GM18517 (cell line): ENCODE measurements around the gene SERINC2.
"Not testable (repeated sequence)": the region's sequence is repeated elsewhere in the genome, so short reads cannot be mapped to it uniquely, and the experiment has no call there.

Source experiments
- ATAC-seq: cut with Tn5 transposase; IDR thresholded peaks from one replicate; pipeline ENCODE4 v1.9.1; 2021; ENCODE audit warnings: mild to moderate bottlenecking, moderate library complexity; ENCODE audit not compliant: unreplicated experiment

Gene SERINC2

GRCh38 chr1:31458287-31458896 lies 45.4 kb downstream of the SERINC2 start:
- no peak for ATAC-seq

DNA sequence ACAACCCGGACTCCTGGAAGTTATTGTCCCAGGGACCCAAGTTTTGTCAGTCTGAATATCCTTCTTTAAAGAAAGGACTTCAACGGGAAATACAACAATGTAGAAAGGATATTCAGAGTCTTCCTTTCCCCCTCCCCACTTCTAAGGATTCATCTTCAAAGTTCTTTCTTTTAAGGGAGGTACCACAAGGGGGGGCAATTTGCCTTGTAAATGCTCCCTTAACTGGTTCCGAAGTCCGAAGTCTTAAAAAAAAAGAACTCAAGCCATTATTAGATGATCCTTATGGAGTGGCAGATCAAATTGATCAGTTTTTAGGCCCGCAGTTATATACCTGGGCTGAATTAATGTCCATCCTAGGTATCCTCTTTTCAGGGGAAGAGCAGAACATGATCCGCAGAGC lies 47.0 kb downstream of the SERINC2 start:
- no peak for ATAC-seq

GRCh38 chr1:31467005-31467674 lies 54.1 kb downstream of the SERINC2 start:
- no peak for ATAC-seq

GRCh38 chr1:31470794-31471315 lies 57.8 kb downstream of the SERINC2 start:
- no peak for ATAC-seq

DNA sequence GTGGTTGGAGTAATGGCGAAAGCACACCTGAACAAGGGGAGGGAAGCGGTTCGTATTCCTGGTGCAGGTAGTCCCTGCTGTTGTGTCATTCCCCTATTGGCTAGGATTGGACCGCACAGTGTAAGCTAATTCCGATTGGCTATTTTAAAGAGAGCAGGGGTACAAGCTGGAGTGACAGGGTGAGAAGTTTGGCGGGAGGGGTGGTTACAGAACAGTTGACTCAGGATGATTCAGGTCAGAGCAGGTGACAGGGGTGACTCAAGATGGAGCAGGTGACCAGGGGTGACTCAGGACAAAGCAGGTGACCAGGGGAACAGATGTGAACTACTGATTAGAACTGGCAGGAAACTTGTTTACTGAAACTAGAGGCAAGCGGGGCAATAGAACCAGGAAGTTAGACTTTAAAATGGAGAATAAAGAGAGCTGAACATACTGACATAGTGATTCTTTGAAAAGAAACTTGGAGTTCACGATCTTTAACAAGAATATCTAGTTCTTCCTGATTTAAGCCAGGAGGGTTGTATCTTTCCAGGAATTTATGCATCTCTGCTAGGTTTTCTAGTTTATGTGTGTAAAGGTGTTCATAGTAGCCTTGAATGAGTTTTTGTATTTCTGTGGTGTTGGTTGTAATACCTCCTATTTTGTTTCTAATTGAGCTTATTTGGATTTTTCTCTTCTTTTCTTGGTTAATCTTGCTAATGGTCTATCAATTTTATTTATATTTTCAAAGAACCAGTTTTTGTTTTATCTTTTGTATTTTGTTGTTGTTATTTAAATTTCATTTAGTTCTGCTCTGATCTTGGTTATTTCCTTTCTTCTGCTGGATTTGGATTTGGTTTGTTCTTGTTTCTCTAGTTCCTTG lies 58.7 kb downstream of the SERINC2 start:
- ATAC-seq: not testable (repeated sequence)

GRCh38 chr1:31472314-31472651 lies 59.3 kb downstream of the SERINC2 start:
- ATAC-seq: not testable (repeated sequence)

DNA sequence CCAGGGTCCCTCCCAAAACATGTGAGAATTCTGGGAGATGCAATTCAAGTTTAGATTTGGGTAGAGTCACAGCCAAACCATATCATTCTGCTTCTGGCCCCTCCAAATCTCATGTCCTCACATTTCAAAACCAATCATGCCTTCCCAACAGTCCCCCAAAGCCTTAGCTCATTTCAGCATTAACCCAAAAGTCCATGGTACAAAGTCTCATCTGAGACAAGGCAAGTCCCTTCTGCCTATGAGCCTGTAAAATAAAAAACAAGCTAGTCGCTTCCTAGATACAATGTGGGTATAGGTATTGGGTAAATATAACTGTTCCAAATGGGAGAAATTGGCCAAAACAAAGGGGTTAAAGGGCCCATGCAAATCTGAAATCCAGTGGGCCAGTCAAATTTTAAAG lies 59.7 kb downstream of the SERINC2 start:
- ATAC-seq: not testable (repeated sequence)

GRCh38 chr1:31473508-31473907 lies 60.5 kb downstream of the SERINC2 start:
- ATAC-seq: not testable (repeated sequence)

DNA sequence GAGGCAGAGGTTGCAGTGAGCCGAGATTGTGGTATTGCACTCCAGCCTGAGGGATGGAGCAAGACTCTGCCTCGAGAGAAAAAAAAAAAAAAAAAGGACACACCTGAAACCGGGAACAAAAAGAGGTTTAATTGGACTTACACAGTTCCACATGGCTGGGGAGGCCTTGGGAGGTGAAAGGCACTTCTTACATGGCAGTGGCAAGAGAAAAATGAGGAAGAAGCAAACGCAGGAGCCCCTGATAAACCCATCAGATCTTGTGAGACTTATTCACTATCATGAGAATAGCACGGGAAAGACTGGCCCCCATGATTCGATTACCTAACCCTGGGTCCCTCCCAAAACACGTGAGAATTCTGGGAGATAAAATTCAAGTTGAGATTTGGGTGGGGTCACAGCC lies 61.6 kb downstream of the SERINC2 start:
- not testable (repeated sequence) for ATAC-seq

DNA sequence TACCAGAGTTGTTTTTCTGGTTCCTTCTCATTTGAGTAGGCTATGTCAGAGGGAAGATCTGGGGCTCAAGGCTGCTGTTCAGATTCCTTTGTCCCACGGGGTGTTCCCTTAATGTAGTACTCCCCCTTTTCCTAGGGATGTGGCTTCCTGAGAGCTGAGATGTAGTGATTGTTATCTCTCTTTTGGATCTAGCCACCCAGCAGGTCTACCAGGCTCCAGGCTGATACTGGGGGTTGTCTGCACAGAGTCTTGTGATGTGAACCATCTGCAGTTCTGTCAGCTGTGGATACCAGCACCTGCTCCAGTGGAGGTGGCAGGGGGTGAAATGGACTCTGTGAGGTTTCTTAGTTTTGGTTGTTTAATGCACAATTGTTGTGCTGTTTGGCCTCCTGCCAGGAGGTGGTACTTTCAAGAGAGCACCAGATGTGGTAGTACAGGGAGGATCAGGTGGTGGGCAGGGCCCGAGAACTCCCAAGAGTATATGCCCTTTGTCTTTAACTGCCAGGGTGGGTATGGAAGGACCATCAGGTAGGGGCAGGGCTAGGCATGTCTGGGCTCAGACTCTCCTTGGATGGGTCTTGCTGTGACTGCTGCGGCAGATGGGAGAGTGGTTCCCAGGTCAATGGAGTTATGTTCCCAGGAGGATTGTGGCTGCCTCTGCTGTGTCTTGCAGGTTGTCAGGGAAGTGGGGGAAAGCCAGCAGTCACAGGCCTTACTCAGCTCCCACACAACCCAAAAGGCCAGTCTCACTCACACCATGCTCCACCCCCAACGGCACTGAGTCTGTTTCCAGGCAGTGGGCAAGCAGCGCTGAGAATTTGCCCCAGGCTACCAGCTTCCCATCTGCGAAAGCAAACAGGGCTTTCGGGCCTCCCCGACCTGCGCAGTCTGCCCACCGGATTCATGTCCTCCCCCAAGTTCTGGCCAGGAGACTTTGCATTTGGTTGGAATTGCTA lies 64.2 kb downstream of the SERINC2 start:
- peak; percentile 83 for ATAC-seq

DNA sequence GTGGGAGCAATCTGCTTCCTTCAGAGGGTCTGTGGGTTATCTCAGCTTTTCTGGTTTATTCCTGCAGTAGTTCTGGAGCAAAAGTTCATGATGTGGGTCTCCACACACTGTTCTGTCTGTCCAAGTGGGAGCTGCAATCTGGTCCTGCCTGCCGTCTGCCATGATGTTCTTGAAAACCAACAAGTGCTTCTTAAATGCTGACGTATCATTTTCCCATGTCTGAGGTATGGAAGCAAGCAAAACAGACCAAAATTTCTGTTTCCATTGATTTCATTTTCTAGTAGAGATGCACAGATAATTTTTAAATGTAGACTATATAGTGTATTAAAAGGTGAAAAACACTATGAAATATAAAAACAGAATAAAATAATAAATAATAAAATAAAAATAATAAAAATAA lies 65.2 kb downstream of the SERINC2 start:
- ATAC-seq: no peak

DNA sequence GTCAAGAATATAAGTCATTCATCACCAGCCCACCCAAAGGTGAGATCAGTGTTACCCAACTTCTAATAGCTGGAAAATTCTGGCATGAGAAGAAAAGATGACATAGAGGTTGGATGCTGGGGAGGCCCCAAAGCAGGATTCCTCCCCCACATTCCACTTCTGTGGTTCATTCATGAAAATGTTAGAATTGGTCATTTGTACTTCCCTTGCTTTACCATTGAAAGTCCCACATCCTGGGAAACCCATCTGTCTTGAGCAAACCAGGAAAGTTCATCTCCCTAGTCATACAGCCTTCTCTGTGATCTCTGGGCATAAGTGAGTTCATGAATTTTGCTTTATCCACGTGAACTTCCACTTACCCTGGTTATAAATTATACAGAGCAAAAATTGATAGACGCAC lies 66.8 kb downstream of the SERINC2 start:
- no peak for ATAC-seq

GRCh38 chr1:31480426-31480825 lies 67.4 kb downstream of the SERINC2 start:
- ATAC-seq: not testable (repeated sequence)

- ATAC-seq: no peak
These were observed 69.5 kb downstream of the SERINC2 start for GRCh38 chr1:31482482-31483011.

DNA sequence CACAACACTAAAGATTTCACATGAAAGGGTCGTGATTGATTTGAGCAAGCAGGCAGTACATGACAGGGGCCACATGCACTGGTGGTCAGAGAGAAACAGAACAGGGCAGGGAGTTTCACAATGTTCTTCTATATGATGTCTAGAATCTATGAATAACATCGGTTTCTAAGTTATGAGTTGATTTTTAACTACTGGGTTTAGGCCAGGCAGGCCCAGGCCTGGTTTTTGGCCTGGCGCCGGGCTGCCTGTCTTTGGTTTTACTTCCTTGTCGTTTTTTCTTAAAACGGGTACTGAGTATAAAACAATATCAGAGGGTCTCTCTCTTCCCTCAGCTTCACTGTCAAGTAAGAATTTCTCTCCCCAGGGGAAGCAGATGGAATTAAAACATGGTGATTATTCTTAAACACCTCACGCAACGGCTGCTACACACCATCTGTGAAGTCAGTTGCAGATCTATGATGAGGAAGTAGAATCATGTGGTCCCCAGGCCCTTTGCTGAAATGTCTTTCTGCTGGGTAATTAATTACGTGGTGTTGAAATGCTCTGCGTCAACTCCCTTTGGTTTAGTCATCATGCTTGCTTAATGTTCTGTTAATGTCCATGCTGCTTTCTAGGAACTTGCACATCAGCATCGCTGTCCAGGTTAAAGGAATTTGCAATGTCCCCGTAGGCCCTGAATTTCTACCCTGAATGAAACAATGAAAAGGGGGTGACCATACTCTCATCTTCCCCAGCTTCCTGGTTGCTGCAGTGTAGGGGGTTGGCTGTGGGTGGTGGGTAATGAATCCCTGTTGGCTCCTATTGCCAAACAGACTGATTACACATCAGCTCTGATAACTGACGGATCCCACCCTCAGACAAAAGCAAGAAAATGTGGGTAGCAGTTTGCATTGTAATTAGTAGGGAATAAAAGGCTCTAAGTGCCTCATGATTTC lies 70.3 kb downstream of the SERINC2 start:
- peak; percentile 75 for ATAC-seq
